ENCODE measurements around the gene KIF14.
"Not testable (repeated sequence)": the region's sequence is repeated elsewhere in the genome, so short reads cannot be mapped to it uniquely, and the experiment has no call there.

The KIF14 gene

DNA sequence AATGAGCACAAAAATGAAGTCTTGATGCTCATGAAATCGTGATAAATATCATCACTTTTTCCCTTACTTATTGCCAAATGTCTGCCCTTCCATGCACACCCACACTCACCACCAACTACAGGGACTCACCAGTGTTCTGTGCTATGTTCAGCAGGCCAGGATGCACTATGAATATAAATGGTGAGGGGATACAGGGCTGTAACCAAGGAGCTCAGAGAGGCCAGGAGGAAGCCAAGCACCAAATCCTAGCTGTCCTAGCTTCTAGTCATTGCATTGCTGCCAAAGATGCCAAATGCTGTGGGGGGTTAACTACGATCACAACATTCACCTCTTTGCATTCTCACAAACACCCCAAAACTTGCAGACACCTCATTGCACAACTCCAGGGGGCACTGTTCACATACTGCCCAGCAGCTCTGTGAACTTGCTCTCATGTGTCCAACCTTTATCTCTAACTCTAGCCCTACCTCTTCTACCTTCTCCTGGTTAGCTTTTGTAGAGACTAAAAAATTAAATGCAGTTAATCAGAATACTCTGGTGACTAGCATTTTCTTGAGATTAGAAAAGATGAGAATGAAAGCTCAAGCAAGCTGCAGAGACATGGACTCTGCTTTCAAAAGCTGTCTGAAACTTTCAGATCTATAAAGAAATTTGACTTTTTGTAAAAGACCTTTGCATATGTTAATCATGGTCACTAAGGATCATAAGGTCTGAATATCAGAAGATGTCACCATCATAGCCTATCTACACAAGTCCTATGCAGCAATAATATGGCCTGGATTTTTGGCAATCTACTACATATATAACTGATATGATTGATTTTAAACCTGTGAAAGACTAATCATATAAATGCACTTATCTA, 13.9 kb upstream of the KIF14 start:
- no peak for DNase-seq (ENCODE audit: low spot score)

GRCh38 chr1:200631375-200631774, 10.8 kb upstream of the KIF14 start:
- no peak for DNase-seq (ENCODE audit: low spot score)

DNA sequence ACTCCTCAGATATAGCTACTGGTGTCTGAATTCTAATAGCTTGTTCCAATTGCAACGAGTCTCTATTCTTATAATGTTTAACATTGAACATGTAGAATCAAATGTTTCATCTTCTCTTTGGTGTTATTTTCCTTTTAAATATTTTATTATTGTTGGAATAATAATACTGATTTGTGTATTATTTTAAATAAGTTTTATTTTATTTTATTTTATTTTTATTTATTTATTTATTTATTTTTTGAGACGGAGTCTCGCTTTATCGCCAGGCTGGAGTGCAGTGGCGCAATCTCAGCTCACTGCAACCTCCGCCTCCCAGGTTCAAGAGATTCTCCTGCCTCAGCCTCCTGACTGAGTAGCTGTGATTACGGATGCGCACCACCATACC, 10.0 kb upstream of the KIF14 start:
- DNase-seq (ENCODE audit: low spot score): not testable (repeated sequence)

DNA sequence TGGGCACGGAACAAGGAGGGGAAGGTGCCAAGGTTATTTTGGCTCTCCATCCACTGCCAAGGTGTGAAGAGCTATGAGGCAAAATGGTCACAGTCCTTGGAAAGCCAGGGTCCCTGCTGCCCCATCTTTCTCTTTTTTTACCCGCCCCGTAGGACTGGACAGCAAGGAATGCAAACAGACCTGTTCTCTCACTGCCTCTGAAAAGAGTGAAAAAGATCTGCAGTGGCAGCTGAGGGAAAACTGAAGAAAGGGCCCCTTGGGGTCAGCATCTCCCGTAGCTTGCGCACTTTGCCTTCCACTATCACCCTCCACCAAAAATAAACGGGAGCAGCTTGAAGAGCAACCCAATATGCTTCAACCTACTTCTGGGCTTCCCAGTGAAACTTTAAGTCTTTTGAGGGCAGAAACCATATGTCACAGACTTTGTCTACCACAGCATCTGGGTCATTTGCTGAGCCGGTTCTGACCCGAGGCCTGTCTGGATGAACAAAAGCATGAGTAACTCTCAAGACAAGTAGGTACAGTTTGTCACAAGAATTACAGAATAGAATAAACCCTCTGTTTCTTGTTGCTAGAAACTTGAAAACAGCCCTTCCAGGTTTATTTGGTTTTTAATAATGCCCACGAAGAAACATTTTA, 9.4 kb upstream of the KIF14 start:
- DNase-seq (ENCODE audit: low spot score): no peak

GRCh38 chr1:200628223-200628881, 7.8 kb upstream of the KIF14 start:
- DNase-seq (ENCODE audit: low spot score): no peak

GRCh38 chr1:200627575-200628222, 7.1 kb upstream of the KIF14 start:
- DNase-seq (ENCODE audit: low spot score): no peak

DNA sequence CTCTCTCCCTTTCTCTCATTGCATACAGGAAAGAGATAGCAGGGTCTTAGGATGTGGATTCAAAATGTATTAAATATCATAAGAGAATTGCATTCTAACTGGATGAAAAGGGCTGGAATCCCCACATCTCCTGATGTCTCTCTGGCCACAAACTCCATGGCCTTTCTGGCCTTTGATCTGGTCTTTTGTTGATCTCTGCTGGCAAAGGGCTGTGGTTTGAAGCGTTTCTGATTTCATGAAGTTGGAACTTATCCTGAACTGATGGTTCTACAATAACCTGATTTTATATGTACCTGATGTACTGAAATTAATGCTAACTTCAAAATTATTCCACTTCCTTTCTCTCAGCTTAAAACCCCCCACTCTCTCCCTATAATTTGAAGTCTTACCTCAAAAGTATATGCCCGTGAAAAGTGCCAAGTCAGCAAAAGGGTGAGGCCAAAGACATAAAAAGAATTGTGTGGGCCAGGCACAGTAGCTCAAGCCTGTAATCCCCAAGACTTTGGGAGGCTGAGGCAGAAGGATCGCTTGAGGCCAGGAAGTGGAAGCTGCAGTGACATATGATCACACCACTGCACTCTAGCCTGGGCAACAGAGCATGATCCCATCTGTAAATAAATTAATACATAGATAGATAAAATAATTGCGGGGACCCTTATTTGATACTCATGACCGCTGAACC, 6.4 kb upstream of the KIF14 start:
- DNase-seq (ENCODE audit: low spot score): no peak

GRCh38 chr1:200625381-200625824, 4.9 kb upstream of the KIF14 start:
- DNase-seq (ENCODE audit: low spot score): peak; percentile 25

- no peak for DNase-seq (ENCODE audit: low spot score)
Measured at GRCh38 chr1:200624679-200625335, 4.3 kb upstream of the KIF14 start.

GRCh38 chr1:200619894-200620272, 668 bp downstream of the KIF14 start:
- no peak for DNase-seq (ENCODE audit: low spot score)

DNA sequence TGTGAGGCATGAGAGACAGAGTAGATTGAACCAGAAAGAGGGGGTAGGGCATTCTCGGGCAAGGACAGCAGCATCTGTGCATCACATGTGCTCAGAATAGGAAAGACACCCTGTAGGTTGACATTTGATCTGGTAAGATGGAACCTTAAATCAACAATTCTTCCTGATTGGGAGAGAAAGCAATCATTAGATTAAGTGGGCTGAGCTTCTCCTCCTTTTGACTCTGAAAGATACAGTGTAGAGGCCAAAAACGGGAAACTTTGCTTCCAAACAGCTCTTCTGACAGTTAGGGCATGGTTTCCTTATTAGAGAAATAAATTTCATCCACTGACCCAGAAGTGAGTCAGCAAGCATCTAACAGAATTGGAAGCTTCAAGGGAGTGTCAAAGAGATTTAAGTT, 9.7 kb downstream of the KIF14 start:
- peak; percentile 12 for DNase-seq (ENCODE audit: low spot score)

GRCh38 chr1:200602632-200603031, 17.9 kb downstream of the KIF14 start:
- no peak for DNase-seq (ENCODE audit: low spot score)

- DNase-seq (ENCODE audit: low spot score): no peak
Measured at GRCh38 chr1:200590001-200590400, 30.6 kb downstream of the KIF14 start.

- DNase-seq (ENCODE audit: low spot score): no peak
Measured at GRCh38 chr1:200588698-200589097, 31.9 kb downstream of the KIF14 start.

DNA sequence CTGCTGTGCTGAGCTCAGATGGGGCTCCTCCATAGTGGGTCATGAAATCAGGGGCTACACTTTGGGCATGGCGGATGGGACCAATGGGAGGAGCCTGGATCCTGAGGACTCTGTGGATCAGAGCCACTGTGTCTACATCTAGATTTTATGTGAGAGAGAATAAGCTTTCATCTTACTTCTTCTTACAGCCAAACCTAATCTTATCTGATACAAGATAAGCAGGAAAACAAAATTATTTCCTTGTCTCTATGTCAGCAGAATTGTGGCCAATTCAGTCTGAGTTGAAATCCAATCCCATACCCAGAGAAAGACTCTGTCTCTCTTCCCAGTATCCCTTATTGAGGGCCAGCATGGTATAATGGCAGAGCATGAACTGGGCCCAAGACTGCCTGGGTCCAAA, 56.2 kb downstream of the KIF14 start:
- no peak for DNase-seq (ENCODE audit: low spot score)

- no peak for DNase-seq (ENCODE audit: low spot score)
Measured at GRCh38 chr1:200561856-200562214, 58.7 kb downstream of the KIF14 start.

DNA sequence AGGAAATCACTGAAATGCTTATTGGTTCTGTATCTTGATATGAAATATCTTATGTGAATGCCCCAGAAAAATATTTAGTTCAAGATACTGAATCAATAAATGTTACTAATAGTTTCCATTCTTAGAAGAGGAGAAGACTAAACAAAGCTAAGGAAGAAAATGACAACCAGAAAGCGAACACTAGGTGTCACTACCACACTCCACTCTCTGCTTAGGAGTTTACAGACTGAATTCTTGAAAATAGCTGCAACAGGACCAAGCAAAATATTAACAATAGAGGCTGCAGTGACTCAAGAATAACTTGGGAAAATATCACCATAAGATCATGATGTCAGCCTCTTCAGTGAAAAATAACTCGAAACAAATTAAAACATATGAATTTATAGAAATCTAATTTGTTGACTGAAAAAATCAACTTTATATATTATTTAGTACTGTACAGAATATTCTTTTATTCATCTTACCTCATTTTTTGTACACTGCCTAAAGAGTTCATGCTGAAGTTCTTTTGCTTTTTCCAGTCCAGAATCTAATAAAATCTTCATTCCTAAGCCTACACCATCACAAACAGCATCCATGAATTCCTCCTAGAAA, 61.6 kb downstream of the KIF14 start:
- DNase-seq (ENCODE audit: low spot score): peak; percentile 46

DNA sequence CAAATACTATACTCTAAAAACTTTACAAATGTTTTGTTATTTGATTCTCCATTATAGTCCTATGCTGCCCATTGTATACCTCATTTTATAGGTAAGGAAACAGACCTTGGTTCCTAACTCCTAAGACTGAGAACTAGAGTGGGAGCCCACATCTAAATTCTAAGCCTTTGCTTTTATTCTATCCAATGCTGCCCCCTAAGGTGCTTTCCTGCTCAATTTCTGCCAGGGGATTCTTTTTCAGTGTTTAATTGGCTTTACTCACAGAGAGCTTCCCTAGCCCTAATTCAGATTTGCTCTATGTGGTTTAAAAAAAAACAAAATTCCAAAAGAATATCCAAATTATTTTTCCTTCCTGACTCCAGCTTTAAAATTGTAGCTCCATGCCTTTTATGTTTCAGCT, 64.5 kb downstream of the KIF14 start:
- no peak for DNase-seq (ENCODE audit: low spot score)

- not testable (repeated sequence) for DNase-seq (ENCODE audit: low spot score)
Measured at GRCh38 chr1:200552737-200553136, 67.8 kb downstream of the KIF14 start.

DNA sequence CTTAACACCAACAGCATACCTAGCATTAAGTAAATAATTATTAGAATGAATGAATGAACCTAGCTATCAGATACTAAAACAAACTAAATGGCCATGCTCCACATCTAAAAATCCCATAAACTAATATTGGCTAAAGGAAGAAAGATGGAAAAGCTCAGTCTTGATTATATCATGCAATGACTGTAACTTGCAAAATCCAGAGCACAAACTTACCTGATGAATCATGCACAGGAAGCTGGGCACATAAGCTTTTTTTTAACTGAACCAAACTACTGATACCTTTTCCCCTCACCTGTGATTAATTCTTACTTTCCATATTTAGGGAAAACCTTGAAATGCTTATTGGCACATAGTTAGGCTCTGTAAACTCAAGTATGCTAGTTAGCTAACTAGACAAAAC, 70.2 kb downstream of the KIF14 start:
- DNase-seq (ENCODE audit: low spot score): no peak

DNA sequence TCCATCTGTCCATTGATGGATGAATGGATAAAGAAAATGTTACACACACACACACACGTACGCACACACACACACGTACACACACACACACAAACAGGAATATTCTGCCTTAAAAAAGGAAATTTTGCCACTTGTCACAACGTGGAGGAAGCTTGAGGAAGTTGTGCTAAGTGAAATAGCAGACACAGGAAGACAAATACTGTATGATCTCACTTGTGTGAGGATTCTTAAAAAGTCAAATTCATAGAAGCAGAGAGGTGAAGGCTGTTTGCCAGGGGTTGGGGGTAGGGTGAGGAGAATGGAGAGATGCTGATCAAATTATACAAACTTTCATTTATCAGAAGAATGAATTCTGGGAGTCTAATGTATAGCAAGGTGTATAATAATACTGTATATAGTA, 73.2 kb downstream of the KIF14 start:
- DNase-seq (ENCODE audit: low spot score): no peak
